Ammon's horn (tissue), 1 donor: Measurements from ENCODE around the gene ADAMTS3.

Source experiments
- DNase-seq: peaks from one replicate; pipeline ENCODE4 v3.0.0-alpha.2; 2016; ENCODE audit warnings: low spot score

Gene ADAMTS3

DNA sequence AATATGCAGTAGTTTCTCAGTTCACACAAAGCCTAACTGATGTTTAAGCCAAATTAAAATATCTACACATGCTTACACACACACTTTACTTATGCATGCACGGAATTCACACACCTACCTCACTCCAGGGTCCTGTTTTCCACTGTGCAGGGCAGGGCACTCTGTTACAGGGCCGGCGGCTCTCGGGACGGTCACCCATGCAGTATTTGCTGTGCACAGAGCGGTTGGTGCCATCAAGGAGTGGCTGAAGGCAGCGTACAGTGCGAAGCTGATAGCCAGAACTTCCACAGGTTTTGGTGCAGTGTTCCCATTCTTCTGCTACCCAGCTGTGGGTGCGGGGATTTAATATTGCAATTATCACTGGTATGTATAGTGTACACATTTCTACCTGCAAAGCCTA is 278.3 kb downstream of the ADAMTS3 start:
- DNase-seq, result no peak

DNA sequence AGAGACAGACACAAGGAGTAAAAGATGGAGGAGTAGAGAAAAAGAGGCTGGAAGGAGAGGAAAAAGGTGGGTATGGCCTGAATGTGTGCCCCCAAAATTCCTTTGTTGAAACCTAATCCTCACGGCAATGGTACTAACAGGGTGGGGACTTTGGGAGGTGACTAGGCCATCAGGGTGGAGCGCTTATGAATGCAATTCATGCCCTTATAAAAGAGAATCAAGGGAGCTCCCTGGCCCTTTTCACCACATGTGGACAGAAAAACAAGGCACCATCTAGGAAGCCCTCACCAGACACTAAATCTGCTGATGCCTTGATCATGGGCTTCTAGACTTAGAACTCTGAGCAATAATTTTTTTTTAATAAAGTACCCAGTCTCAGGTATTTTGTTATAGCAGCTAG is 282.1 kb downstream of the ADAMTS3 start:
- no peak for DNase-seq

DNA sequence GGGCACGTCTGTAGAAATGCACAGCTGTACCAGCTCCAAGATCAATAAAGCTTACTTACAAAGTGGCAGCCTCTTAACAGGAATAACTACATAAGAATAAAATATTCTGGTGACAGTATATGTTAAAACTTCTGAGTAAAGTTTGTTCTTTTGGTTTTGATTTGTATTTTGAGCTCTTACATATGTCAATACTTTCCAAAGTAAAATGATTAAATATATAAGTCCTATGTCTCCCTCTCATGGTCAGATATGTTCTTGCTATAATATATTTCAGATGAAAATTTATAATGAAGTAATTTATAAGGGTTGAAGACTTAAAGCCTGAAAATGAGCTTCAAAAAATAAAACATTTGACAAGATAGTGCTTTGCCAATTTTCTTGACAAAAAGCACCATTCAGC is 282.8 kb downstream of the ADAMTS3 start:
- no peak for DNase-seq

DNA sequence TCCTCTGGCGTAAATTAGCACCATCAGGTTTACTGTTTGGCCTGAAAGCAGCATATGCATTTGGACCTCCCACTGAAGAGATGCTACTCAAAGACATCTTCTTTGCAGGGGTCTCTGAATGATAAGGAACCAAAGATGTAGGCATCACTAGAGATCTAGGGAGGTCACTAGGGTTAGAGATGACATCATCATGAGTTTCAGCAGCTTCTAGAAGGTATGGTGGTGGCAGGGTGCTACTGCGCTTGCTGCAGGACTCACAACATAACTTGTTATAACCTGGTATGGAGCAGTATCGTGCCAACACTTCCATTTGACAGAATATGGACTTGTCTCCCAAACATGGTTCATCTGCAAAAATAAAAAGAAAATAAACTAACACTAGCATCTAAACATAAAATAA is 285.7 kb downstream of the ADAMTS3 start:
- DNase-seq, result no peak

DNA sequence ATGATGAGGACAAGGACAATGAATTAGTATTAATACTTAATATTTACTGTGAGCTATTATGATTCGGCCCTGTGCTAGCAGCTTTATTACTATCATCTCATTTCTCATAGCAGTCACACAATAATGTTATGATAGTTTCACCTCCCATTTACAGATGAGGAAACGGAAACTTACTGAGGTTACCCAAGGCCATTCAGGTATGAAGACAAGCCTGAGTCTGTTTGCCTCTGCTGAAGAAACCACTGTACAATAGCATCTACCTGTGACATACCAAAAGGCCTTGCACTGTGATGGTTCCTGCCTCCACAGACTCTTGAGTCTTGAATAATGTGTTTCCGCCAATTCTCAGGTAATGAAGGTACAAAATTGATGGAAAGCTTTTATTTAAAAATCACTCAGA is 288.8 kb downstream of the ADAMTS3 start:
- DNase-seq, result no peak

DNA sequence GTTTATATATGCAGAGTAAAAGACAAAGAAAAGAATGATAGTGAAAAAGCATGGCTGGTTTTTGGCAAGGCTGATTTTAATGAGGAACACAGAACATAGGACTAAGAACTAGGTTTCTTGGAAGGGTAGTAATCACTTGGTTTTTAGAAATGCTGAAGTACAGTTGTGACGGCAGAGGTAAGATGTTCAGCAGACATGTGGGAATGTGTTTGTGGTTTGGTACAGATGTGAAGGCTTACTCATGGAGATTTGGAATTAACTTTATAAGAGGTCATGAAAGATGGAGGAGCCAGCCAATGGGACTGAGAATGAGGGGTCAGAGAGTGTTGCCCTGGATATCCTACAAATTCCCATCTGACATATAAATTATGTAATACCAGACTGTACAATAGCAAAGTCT is 293.6 kb downstream of the ADAMTS3 start:
- no peak for DNase-seq

DNA sequence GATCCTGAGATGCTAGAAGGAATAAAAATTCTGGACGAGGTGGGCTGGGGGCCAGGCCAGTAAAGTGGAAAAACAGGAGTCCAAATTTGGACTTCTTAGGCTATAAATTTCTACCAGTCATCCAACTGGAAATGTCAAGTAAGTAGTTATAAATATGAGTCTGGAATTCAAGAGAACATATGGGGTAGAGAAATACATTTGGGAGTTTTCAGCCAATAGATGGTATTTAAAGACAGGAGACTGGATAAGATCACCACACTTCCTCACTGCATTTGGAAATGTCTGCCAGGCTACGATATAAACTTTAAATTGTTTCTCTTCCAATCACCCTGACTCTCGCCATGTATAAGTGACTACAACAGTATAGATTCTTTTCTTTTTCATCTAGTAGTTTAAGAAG is 294.8 kb downstream of the ADAMTS3 start:
- DNase-seq, result no peak

DNA sequence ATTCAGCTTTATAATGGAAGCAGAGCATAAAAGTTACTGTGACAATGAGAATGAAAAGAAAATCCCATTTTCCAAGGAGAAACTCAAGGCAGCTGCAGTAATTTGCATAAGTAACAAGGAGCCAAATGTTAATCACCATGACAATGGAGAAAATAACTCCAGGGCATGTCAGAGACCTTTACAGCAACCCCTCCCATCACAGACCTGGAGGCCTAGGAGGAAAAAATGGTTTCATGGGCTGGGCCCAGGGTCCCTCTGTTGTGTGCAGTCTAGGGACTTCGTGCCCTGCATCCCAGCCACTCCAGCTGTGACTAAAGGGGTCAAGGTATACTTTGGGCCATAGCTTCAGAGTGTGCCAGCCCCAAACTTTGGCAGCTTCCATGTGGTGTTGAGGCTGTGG is 313.8 kb downstream of the ADAMTS3 start:
- DNase-seq, result no peak

DNA sequence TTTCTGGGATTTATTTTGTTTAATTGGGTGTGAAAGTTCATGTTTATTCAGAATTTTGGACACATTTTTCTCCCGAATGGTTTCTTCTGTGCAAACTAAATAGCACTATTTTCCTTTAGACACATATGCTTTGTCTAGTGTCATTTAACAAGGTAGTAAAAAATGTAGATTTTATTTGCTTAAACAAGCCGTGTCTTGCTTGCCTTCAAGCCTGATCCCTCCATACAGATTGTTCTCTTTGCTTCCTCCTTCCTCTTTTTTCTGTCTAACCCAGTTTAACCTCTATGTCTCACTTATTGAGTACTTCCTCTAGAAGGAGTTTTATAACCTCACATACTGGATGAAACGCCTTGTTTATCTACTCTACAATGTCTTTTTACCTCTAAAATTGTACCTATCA is 325.4 kb downstream of the ADAMTS3 start:
- DNase-seq, result no peak

DNA sequence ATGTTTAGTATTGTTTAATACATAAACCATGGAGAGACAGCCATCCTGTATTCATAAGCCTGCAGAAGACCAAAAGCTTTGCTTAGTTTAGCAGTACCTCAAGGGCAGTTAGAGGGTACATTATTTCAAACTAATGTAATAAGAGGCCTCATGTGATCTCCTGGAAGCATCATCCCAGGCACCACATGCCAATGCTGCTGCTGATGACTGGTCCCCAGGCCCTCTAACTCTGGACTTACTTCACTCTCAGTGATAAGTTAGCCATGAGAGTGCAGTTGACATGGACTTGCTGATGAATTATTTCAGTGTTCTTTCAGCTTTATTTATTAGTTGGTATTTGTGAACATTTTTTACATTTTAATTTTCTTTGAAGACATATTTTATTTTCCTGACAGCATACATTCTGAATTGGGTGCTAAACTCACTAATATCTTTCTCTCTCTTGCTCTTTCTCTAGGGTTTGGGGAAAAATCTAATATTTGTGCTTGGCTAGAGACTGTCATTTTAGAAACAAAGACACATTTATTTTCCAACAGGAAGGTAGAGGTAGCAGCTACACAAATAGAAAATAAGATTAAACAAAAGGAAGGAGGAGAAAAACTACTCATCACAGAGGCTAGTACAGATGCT is 329.4 kb downstream of the ADAMTS3 start:
- DNase-seq, result no peak
